SK-N-SH (cell line): ENCODE data around the gene PCED1B. TPM values are rescaled to one million over a fixed set of nuclear protein-coding genes. Genes with fewer than 3 reads are reported as not detected.

Experiments used
- CTCF ChIA-PET: fragments of 300-600, 350-600 bp; formaldehyde crosslinking; extraction: SDS; loops from one replicate; lab custom pipeline; 2021; lab: Yijun Ruan, JAX
- POLR2A ChIA-PET: fragments of 350-600 bp; sonication (Branson Sonifier 250); formaldehyde crosslinking; extraction: SDS; loops from one replicate; lab custom pipeline; 2020; ENCODE audit warnings: antibody characterized with exemption, inconsistent platforms; lab: Yijun Ruan, JAX
- DNase-seq: peaks from one replicate; pipeline ENCODE4 v3.0.0; 2012
- H2AFZ ChIP-seq: fragments of 200-600 bp; sonication (generic); 2 replicates; pipeline ENCODE4 v1.8.1; 2016; ENCODE audit warnings: antibody characterized with exemption, mild to moderate bottlenecking, low read depth
- H3F3A ChIP-seq: fragments of 200-600 bp; sonication (generic); replicated peaks from 2 replicates; pipeline ENCODE3; 2016; ENCODE audit warnings: antibody characterized with exemption, mild to moderate bottlenecking; ENCODE audit not compliant: insufficient read depth
- H3K27ac ChIP-seq, 2 experiments: fragments of 200-500 bp in 1 of 2; fragments of 200-600 bp in 1 of 2; sonication (Bioruptor generic) in 1 of 2; sonication (generic), shearing (Covaris generic) in 1 of 2; 2 replicates each; pipeline versions ENCODE4 v1.5.1 to v1.6.1; 2014 to 2016; ENCODE audit warnings: low read depth in 2 of 2, inconsistent platforms in 1 of 2, low read length in 1 of 2, mild to moderate bottlenecking in 1 of 2, mixed read lengths in 1 of 2
- H3K27me3 ChIP-seq: fragments of 200-600 bp; sonication (generic), shearing (Covaris generic); 2 replicates; pipeline ENCODE4 v1.6.1; 2016; ENCODE audit warnings: mixed run types; ENCODE audit not compliant: insufficient read depth
- H3K36me3 ChIP-seq, 2 experiments: fragments of 200-500 bp in 1 of 2; fragments of 200-600 bp in 1 of 2; sonication (Bioruptor generic) in 1 of 2; sonication (generic) in 1 of 2; replicated peaks in 1 of 2; 2 replicates each; pipeline versions ENCODE3 to v1.5.1; 2014 to 2016; ENCODE audit warnings: low read length in 1 of 2, mild to moderate bottlenecking in 1 of 2; ENCODE audit not compliant: insufficient read depth in 2 of 2, control insufficient read depth in 1 of 2
- H3K4me1 ChIP-seq, 2 experiments: fragments of 200-500 bp in 1 of 2; fragments of 200-600 bp in 1 of 2; sonication (Bioruptor generic) in 1 of 2; sonication (generic), shearing (Covaris generic) in 1 of 2; 2 replicates each; pipeline versions ENCODE4 v1.5.1 to v1.6.1; 2014 to 2016; ENCODE audit warnings: low read depth in 1 of 2, low read length in 1 of 2, mixed run types in 1 of 2; ENCODE audit not compliant: insufficient read depth in 2 of 2, control insufficient read depth in 1 of 2
- H3K4me2 ChIP-seq: fragments of 200-600 bp; sonication (generic), shearing (Covaris generic); 2 replicates; pipeline ENCODE4 v1.6.1; 2017; ENCODE audit warnings: mixed run types
- H3K4me3 ChIP-seq, 2 experiments: fragments of 200-500 bp in 1 of 2; fragments of 200-600 bp in 1 of 2; sonication (Bioruptor generic) in 1 of 2; sonication (generic), shearing (Covaris generic) in 1 of 2; 2 replicates each; pipeline versions ENCODE4 v1.5.1 to v1.8.1; 2014 to 2016; ENCODE audit warnings: low read depth in 2 of 2, inconsistent platforms in 1 of 2, low read length in 1 of 2, mild to moderate bottlenecking in 1 of 2, mixed read lengths in 1 of 2, moderate library complexity in 1 of 2
- H3K79me2 ChIP-seq: fragments of 200-600 bp; sonication (generic); 2 replicates; pipeline ENCODE4 v1.8.1; 2017; ENCODE audit warnings: mild to moderate bottlenecking; ENCODE audit not compliant: insufficient read depth
- H3K9ac ChIP-seq: fragments of 200-600 bp; sonication (generic); 2 replicates; pipeline ENCODE4 v1.6.1; 2017; ENCODE audit warnings: mixed run types
- H3K9me2 ChIP-seq: fragments of 200-600 bp; sonication (generic); 2 replicates; pipeline ENCODE4 v1.6.1; 2017; ENCODE audit warnings: mixed run types
- H3K9me3 ChIP-seq: fragments of 200-600 bp; sonication (generic); 2 replicates; pipeline ENCODE4 v1.6.1; 2017; ENCODE audit warnings: mixed run types, mild to moderate bottlenecking, moderate library complexity
- H4K20me1 ChIP-seq: fragments of 200-600 bp; sonication (generic); 2 replicates; pipeline ENCODE4 v1.6.1; 2017; ENCODE audit warnings: mild to moderate bottlenecking, mixed run types; ENCODE audit not compliant: insufficient read depth
- CHD2 ChIP-seq: fragments of 150-350 bp; IDR thresholded peaks from 2 replicates; pipeline ENCODE4 v1.6.1; 2018; ENCODE audit warnings: low read length; ENCODE audit not compliant: partially characterized antibody
- ELF1 ChIP-seq: IDR thresholded peaks from 2 replicates; pipeline ENCODE4 v1.4.0; 2012
- EZH2phosphoT487 ChIP-seq: fragments of 200-600 bp; sonication (generic); IDR thresholded peaks from 2 replicates; pipeline ENCODE4 v1.6.1; 2017; ENCODE audit warnings: low read depth, mixed run types, mild to moderate bottlenecking, antibody characterized with exemption, moderate library complexity, borderline replicate concordance
- FOXM1 ChIP-seq: IDR thresholded peaks from 2 replicates; pipeline ENCODE4 v1.4.0; 2012; ENCODE audit warnings: low read depth, mild to moderate bottlenecking
- GABPA ChIP-seq: IDR thresholded peaks from 2 replicates; pipeline ENCODE4 v1.4.0; 2012; ENCODE audit warnings: low read depth, mild to moderate bottlenecking
- IRF3 ChIP-seq: fragments of 150-350 bp; IDR thresholded peaks from 2 replicates; pipeline ENCODE4 v1.6.1; 2016; ENCODE audit warnings: mild to moderate bottlenecking, low read depth, low read length
- MAX ChIP-seq: IDR thresholded peaks from 2 replicates; pipeline ENCODE4 v1.4.0; 2012; ENCODE audit warnings: low read depth
- NFIC ChIP-seq: IDR thresholded peaks from 2 replicates; pipeline ENCODE4 v1.4.0; 2012; ENCODE audit warnings: borderline replicate concordance
- RCOR1 ChIP-seq: fragments of 150-350 bp; IDR thresholded peaks from 2 replicates; pipeline ENCODE4 v1.6.1; 2017; ENCODE audit warnings: antibody characterized with exemption, low read length
- RXRA ChIP-seq: IDR thresholded peaks from 2 replicates; pipeline ENCODE4 v1.4.0; 2012; ENCODE audit warnings: low read depth, mild to moderate bottlenecking, borderline replicate concordance
- TEAD4 ChIP-seq: IDR thresholded peaks from 2 replicates; pipeline ENCODE4 v1.4.0; 2012; ENCODE audit warnings: mild to moderate bottlenecking, borderline replicate concordance; ENCODE audit not compliant: insufficient read depth
- WGBS: methylation state at CpG from one replicate; pipeline ENCODE4 v1.1.6; 2017; ENCODE audit warnings: low lambda C conversion rate; 5-methylcytosine and 5-hydroxymethylcytosine counted together
- polyA plus RNA-seq, 3 experiments: library from polyadenylated mRNA; depleted of rRNA; stranded (reverse); fragments of >200 nt; gene quantifications; 2 replicates each; pipeline ENCODE4 v1.2.3, GENCODE V29; 2012
- TF ChIP-seq, protein P1 (sequence below): IDR thresholded peaks from 2 replicates; pipeline ENCODE4; 2012
- TF ChIP-seq, protein P2 (sequence below): fragments of 200-600 bp; sonication (generic); IDR thresholded peaks from 2 replicates; pipeline ENCODE4 v1.6.1; 2017; ENCODE audit warnings: antibody characterized with exemption, mild to moderate bottlenecking, moderate library complexity
- TF ChIP-seq, protein P3 (sequence below): IDR thresholded peaks from 2 replicates; pipeline ENCODE4 v1.4.0; 2012; ENCODE audit warnings: low read depth, borderline replicate concordance

PCED1B gene
- polyA plus RNA-seq, 1 of the 3 experiments (the other 2 are of a cell fraction) = 0.21 TPM

GRCh38 chr12:47268501-47269454 is 189.4 kb downstream of the PCED1B start:
- no peak overlapping the region for H2AFZ ChIP-seq
- H3K9me3 ChIP-seq = no peaks in the 10 kb centered on the region
- no peaks in the 10 kb centered on the region for H3K79me2 ChIP-seq
- H3K36me3 ChIP-seq = no peaks in the 10 kb centered on the region
- ChIA-PET POLR2A (no interaction called here), CTCF (no interaction called here)
- no peaks in the 10 kb centered on the region for H4K20me1 ChIP-seq
- H3K9ac ChIP-seq = no peak overlapping the region
- peaks cover 0 to 7% of the 10 kb centered on the region in 2 experiments; a peak in 1 of 4 replicates for H3K4me1 ChIP-seq
- H3K27me3 ChIP-seq = peaks cover 6% of the 10 kb centered on the region; the same call in 1 of the 2 replicates
- no peaks in the 10 kb centered on the region for H3K9me2 ChIP-seq
- no peak overlapping the region for H3K27ac ChIP-seq
- no peak for DNase-seq
- no peak overlapping the region for H3K4me2 ChIP-seq
- no peak for TF ChIP-seq GABPA
- no peak for TF ChIP-seq CHD2
- TF ChIP-seq EZH2phosphoT487 = no peak
- no peak for TF ChIP-seq RXRA
- TF ChIP-seq MAX = no peak
- TF ChIP-seq TEAD4 = no peak
- TF ChIP-seq, protein P1, sequence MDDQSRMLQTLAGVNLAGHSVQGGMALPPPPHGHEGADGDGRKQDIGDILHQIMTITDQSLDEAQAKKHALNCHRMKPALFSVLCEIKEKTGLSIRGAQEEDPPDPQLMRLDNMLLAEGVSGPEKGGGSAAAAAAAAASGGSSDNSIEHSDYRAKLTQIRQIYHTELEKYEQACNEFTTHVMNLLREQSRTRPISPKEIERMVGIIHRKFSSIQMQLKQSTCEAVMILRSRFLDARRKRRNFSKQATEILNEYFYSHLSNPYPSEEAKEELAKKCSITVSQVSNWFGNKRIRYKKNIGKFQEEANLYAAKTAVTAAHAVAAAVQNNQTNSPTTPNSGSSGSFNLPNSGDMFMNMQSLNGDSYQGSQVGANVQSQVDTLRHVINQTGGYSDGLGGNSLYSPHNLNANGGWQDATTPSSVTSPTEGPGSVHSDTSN = no peak
- TF ChIP-seq, protein P2, sequence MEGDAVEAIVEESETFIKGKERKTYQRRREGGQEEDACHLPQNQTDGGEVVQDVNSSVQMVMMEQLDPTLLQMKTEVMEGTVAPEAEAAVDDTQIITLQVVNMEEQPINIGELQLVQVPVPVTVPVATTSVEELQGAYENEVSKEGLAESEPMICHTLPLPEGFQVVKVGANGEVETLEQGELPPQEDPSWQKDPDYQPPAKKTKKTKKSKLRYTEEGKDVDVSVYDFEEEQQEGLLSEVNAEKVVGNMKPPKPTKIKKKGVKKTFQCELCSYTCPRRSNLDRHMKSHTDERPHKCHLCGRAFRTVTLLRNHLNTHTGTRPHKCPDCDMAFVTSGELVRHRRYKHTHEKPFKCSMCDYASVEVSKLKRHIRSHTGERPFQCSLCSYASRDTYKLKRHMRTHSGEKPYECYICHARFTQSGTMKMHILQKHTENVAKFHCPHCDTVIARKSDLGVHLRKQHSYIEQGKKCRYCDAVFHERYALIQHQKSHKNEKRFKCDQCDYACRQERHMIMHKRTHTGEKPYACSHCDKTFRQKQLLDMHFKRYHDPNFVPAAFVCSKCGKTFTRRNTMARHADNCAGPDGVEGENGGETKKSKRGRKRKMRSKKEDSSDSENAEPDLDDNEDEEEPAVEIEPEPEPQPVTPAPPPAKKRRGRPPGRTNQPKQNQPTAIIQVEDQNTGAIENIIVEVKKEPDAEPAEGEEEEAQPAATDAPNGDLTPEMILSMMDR = no peak
- no peak for TF ChIP-seq ELF1
- TF ChIP-seq, protein P3, sequence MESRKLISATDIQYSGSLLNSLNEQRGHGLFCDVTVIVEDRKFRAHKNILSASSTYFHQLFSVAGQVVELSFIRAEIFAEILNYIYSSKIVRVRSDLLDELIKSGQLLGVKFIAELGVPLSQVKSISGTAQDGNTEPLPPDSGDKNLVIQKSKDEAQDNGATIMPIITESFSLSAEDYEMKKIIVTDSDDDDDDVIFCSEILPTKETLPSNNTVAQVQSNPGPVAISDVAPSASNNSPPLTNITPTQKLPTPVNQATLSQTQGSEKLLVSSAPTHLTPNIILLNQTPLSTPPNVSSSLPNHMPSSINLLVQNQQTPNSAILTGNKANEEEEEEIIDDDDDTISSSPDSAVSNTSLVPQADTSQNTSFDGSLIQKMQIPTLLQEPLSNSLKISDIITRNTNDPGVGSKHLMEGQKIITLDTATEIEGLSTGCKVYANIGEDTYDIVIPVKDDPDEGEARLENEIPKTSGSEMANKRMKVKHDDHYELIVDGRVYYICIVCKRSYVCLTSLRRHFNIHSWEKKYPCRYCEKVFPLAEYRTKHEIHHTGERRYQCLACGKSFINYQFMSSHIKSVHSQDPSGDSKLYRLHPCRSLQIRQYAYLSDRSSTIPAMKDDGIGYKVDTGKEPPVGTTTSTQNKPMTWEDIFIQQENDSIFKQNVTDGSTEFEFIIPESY = no peak
- TF ChIP-seq RCOR1 = no peak
- no peak for TF ChIP-seq NFIC
- no peak for TF ChIP-seq FOXM1
- TF ChIP-seq IRF3 = no peak
- no peak overlapping the region for H3K4me3 ChIP-seq
- WGBS = 23% methylated on average over 13 of the region's 13 CpGs
- H3F3A ChIP-seq = no peaks in the 10 kb centered on the region
